ACC112 (cell line): ENCODE results near the gene COA5.

Experiments
- H2AFZ ChIP-seq: fragments of 200-600 bp; sonication (generic); one replicate; pipeline ENCODE4 v1.6.0; 2017; ENCODE audit warnings: antibody characterized with exemption, low read length; ENCODE audit not compliant: unreplicated experiment
- H3K27ac ChIP-seq: fragments of 200-600 bp; sonication (generic); 2 replicates; pipeline ENCODE4 v1.5.1; 2014; ENCODE audit warnings: low read depth, mild to moderate bottlenecking, antibody characterized with exemption, low read length, moderate library complexity
- H3K27me3 ChIP-seq: fragments of 200-600 bp; sonication (generic); 2 replicates; pipeline ENCODE4 v1.6.1; 2014; ENCODE audit warnings: mild to moderate bottlenecking, antibody characterized with exemption, low read length, moderate library complexity, mixed read lengths; ENCODE audit not compliant: insufficient read depth
- H3K36me3 ChIP-seq: fragments of 200-600 bp; sonication (generic); 2 replicates; pipeline ENCODE4 v1.6.1; 2016; ENCODE audit warnings: mild to moderate bottlenecking, antibody characterized with exemption, low read length, moderate library complexity, mixed read lengths; ENCODE audit not compliant: insufficient read depth
- H3K4me1 ChIP-seq: fragments of 200-600 bp; sonication (generic); one replicate; pipeline ENCODE4 v1.6.1; 2016; ENCODE audit warnings: low read length, mixed read lengths; ENCODE audit not compliant: insufficient read depth, unreplicated experiment, control insufficient read depth
- H3K4me3 ChIP-seq: fragments of 200-600 bp; sonication (generic); 2 replicates; pipeline ENCODE4 v1.5.1; 2014; ENCODE audit warnings: mild to moderate bottlenecking, low read depth, low read length
- H3K79me2 ChIP-seq: fragments of 200-600 bp; sonication (generic); one replicate; pipeline ENCODE4 v1.6.0; 2016; ENCODE audit warnings: low read length; ENCODE audit not compliant: control insufficient read depth, unreplicated experiment, insufficient read depth

The COA5 gene

DNA sequence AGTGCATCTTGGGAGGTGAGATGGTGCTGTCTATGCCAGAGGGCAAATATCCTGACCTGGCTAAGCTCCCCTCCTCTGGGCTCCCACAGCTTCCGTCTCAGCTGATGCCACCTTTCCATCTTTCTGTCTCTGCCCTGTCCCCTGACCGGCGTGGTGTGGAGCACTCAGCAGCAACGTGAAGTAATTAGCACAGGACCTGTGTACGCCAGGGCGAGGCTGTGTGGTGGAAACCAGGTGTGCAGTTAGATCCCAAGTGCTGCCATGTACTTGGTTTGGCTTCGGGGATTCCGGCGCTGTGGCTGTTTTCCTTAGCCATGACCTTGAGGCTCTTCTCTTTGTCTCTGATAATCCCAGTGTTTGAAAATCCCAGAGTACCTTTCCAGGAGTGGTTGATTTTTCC is 36.5 kb downstream of the COA5 start:
- Histone ChIP-seq H2AFZ (no peak overlapping the region), H3K27ac (no peak overlapping the region), H3K4me3 (no peak overlapping the region), H3K36me3 (no peaks in the 10 kb centered on the region), H3K4me1 (no peaks in the 10 kb centered on the region), H3K27me3 (no peaks in the 10 kb centered on the region), H3K79me2 (no peaks in the 10 kb centered on the region)

DNA sequence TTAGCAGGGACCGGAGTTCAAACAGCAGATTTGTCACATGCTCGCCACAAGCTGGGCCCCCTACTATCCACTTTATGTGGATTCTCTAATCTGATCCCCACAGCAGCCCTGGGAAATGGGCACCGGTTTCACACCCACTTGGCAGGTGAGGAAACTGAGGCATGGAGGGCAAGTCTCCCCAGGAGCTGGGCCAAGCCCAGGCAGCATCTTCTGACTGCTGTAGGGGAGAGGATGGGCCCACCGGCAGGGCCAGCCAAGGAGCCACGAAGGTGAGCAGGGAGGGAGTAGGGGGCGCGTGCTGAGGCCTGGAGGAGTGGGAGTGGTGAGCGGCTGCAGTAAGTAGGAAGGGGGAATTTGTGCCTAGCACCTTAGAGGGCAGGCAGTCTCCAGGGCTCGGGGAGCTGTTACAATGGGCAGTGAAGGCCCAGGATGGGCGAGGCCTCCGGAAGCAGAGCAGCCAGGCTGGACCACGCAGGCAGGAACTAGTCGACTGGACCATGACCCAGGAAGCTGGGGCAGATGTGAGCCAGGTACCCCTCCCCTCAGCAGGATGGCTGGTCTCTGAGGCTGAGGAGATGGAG is 37.1 kb downstream of the COA5 start:
- H3K4me3 ChIP-seq = no peak overlapping the region
- no peak overlapping the region for H2AFZ ChIP-seq
- no peaks in the 10 kb centered on the region for H3K79me2 ChIP-seq
- no peaks in the 10 kb centered on the region for H3K36me3 ChIP-seq
- no peaks in the 10 kb centered on the region for H3K4me1 ChIP-seq
- H3K27ac ChIP-seq = no peak overlapping the region
- H3K27me3 ChIP-seq = no peaks in the 10 kb centered on the region

- Histone ChIP-seq H3K27me3 (no peaks in the 10 kb centered on the region), H3K27ac (no peak overlapping the region), H2AFZ (no peak overlapping the region), H3K36me3 (no peaks in the 10 kb centered on the region), H3K79me2 (no peaks in the 10 kb centered on the region), H3K4me1 (no peaks in the 10 kb centered on the region), H3K4me3 (no peak overlapping the region)
Measured at GRCh38 chr2:98570356-98570755, 38.0 kb downstream of the COA5 start.

DNA sequence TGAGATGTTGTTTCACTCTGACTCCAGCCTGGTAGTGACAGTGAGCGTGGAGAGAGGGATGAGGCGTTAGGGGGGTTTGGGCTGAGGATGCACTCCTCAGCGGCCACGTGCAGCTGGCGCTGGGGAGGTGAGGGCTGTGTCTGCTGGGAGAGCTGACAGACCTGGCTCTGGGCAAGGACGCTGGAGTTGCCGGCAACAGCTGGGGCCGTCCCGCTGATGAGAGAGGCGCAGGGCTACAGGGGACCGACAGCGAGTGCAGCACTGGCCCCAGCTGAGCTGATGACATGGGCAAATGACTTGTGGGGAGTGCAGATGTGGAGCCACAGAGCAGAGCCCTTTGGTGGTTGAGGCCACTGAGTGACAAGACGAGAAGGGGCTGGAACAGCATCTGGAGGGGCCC is 38.4 kb downstream of the COA5 start:
- H3K36me3 ChIP-seq = no peaks in the 10 kb centered on the region
- H2AFZ ChIP-seq = no peak overlapping the region
- H3K27ac ChIP-seq = no peak overlapping the region
- no peaks in the 10 kb centered on the region for H3K79me2 ChIP-seq
- no peak overlapping the region for H3K4me3 ChIP-seq
- no peaks in the 10 kb centered on the region for H3K27me3 ChIP-seq
- no peaks in the 10 kb centered on the region for H3K4me1 ChIP-seq

GRCh38 chr2:98569197-98569793 is 39.0 kb downstream of the COA5 start:
- Histone ChIP-seq H3K4me1 (no peaks in the 10 kb centered on the region), H3K27me3 (no peaks in the 10 kb centered on the region), H2AFZ (no peak overlapping the region), H3K79me2 (no peaks in the 10 kb centered on the region), H3K36me3 (no peaks in the 10 kb centered on the region), H3K4me3 (no peak overlapping the region), H3K27ac (no peak overlapping the region)

DNA sequence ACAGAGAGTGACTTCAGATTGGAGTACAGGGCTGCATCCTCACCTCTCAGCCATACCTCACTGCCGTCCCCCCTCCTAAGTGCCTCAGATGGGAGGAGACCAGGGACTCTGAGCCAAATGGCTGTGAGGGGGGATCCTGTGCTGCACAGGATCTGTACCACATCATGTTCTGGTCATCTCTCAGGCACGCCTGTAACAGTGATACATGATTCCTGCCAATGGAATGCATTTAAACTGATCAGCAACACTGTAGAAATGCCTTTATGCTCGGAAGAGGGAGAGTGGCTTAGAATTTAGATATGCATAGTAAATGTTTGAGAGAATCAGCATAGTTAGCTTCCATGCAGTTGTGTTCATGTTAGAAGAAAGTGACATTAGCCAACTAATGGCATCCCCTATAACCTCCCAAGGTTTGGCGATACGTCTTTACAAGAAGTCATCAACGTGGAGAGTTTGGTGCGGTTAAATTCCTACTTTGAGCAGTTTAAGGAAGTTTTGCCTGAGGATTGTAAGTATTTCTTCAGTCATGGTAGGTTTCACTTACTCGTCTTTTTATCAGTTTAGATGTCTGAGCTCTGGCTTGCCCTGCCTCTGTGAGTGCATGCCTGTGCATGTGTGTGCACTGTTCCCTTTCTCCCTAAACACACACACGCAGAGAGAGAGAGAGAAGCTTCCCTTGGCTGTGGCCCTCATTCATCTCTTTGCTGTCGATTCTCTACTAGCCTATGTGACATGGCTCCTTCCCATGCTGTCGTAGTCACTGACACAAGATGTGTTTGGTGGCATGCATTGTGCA is 40.0 kb downstream of the COA5 start:
- H2AFZ ChIP-seq = no peak overlapping the region
- H3K4me3 ChIP-seq = no peak overlapping the region
- no peak overlapping the region for H3K27ac ChIP-seq
- H3K27me3 ChIP-seq = no peaks in the 10 kb centered on the region
- H3K4me1 ChIP-seq = no peaks in the 10 kb centered on the region
- no peaks in the 10 kb centered on the region for H3K79me2 ChIP-seq
- no peaks in the 10 kb centered on the region for H3K36me3 ChIP-seq

GRCh38 chr2:98565941-98566340 is 42.4 kb downstream of the COA5 start:
- no peaks in the 10 kb centered on the region for H3K36me3 ChIP-seq
- H3K79me2 ChIP-seq = no peaks in the 10 kb centered on the region
- H3K27ac ChIP-seq = no peak overlapping the region
- H3K4me3 ChIP-seq = no peak overlapping the region
- H2AFZ ChIP-seq = no peak overlapping the region
- H3K27me3 ChIP-seq = no peaks in the 10 kb centered on the region
- H3K4me1 ChIP-seq = no peaks in the 10 kb centered on the region

DNA sequence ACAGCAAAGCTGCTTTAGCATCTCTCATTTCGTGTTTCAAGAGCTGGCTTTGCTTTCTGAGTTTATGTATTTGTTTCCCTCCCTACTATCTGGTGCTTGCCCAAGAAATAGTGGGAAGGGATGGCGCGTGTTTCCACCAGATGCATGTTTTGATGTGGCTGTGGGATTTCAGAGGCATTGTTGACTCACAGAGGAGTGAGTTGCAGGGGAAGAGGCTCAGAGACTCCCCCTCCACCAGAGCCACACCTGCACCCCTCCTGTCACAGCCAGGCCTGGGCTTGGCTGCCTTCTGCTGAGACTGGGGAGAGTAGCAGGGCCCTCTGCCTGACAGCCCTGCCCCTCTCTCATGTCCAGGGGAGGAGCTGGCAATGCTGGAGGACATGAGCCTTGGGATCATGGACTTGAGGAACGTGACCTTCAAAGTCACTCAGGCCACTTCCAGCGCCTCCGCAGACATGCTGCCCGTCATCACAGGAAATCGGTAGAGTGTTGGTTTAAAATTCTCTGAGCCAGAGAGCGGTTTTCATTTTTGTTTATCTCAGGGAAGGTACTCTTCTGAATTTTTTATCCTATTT is 42.9 kb downstream of the COA5 start:
- no peaks in the 10 kb centered on the region for H3K79me2 ChIP-seq
- no peak overlapping the region for H3K4me3 ChIP-seq
- no peaks in the 10 kb centered on the region for H3K27me3 ChIP-seq
- H3K36me3 ChIP-seq = no peaks in the 10 kb centered on the region
- H3K4me1 ChIP-seq = peaks cover 4% of the 10 kb centered on the region
- H3K27ac ChIP-seq = no peak overlapping the region
- H2AFZ ChIP-seq = no peak overlapping the region

- no peak overlapping the region for H3K4me3 ChIP-seq
- H3K27me3 ChIP-seq = no peaks in the 10 kb centered on the region
- no peaks in the 10 kb centered on the region for H3K36me3 ChIP-seq
- no peaks in the 10 kb centered on the region for H3K79me2 ChIP-seq
- H2AFZ ChIP-seq = no peak overlapping the region
- no peak overlapping the region for H3K27ac ChIP-seq
- H3K4me1 ChIP-seq = peaks cover 11% of the 10 kb centered on the region
Measured at GRCh38 chr2:98564541-98565132, 43.7 kb downstream of the COA5 start.

- peaks cover 14% of the 10 kb centered on the region for H3K4me1 ChIP-seq
- H3K36me3 ChIP-seq = no peaks in the 10 kb centered on the region
- H3K27ac ChIP-seq = no peak overlapping the region
- no peaks in the 10 kb centered on the region for H3K27me3 ChIP-seq
- no peak overlapping the region for H2AFZ ChIP-seq
- H3K4me3 ChIP-seq = no peak overlapping the region
- H3K79me2 ChIP-seq = no peaks in the 10 kb centered on the region
Measured at GRCh38 chr2:98563394-98563793, 44.9 kb downstream of the COA5 start.
